HepG2 (cell line): Measurements from ENCODE around the gene DMRTB1. TPM values are rescaled to one million over a fixed set of nuclear protein-coding genes. Genes with fewer than 3 reads are reported as not detected.

ENCODE experiments used
- ATAC-seq: fragments of 200-7000 bp; cut with Tn5 transposase; 3 replicates; pipeline ENCODE4 v1.9.1; 2020; ENCODE audit warnings: mild to moderate bottlenecking, moderate library complexity
- BruUV-seq: library from RNA; stranded (reverse); fragments of 400-500 nt; replicated peaks from 2 replicates; lab custom pipeline; 2021; lab: Mats Ljungman, UMichigan
- CTCF ChIA-PET: fragments of 300-600 bp; formaldehyde crosslinking; extraction: SDS; loops from one replicate; lab custom pipeline; 2021; ENCODE audit warnings: low total read pairs, inconsistent platforms, low intra/inter-chr PET ratio; lab: Yijun Ruan, JAX
- POLR2A ChIA-PET: fragments of 350-600 bp; sonication (Branson Sonifier 250); formaldehyde crosslinking; loops from one replicate; lab custom pipeline; 2020; ENCODE audit warnings: antibody characterized with exemption, inconsistent platforms; lab: Yijun Ruan, JAX
- DNase-seq: peaks from one replicate; pipeline ENCODE4 v3.0.0-alpha.2; 2015; ENCODE audit warnings: low spot score
- FAIRE-seq: peaks from 3 replicates; lab custom pipeline; 2011; peaks lifted over from hg19 to GRCh38; lab: Jason Lieb, UNC
- H2AFZ ChIP-seq: one replicate; pipeline ENCODE4 v1.6.1; 2011; ENCODE audit warnings: low read length, inconsistent platforms
- H3K27ac ChIP-seq: fragments of 300-600 bp; 3 replicates; pipeline ENCODE4 v1.8.0; 2011; ENCODE audit warnings: mixed run types, mild to moderate bottlenecking, mixed read lengths, low read length, inconsistent platforms; ENCODE audit not compliant: insufficient read depth; ENCODE audit errors: extremely low read length
- H3K27me3 ChIP-seq, 2 experiments: fragments of 200-600 bp in 1 of 2; 2 replicates in 1 of 2; 3 replicates in 1 of 2; pipeline versions ENCODE4 v1.6.0 to v1.8.0; 2011; ENCODE audit warnings: low read length in 2 of 2, mild to moderate bottlenecking in 2 of 2, moderate library complexity in 2 of 2, inconsistent platforms in 1 of 2; ENCODE audit not compliant: insufficient read depth in 2 of 2, control insufficient read depth in 1 of 2
- H3K36me3 ChIP-seq, 2 experiments: fragments of 200-600 bp in 1 of 2; replicated peaks in 1 of 2; 2 replicates in 1 of 2; 3 replicates in 1 of 2; pipeline versions ENCODE4 v1.5.1 to v1.8.0; 2011; ENCODE audit warnings: low read length in 2 of 2, inconsistent platforms in 1 of 2; ENCODE audit not compliant: insufficient read depth in 2 of 2, control insufficient read depth in 1 of 2
- H3K4me1 ChIP-seq: 2 replicates; pipeline ENCODE4 v1.5.1; 2012; ENCODE audit warnings: low read length, inconsistent platforms; ENCODE audit not compliant: insufficient read depth
- H3K4me2 ChIP-seq: 2 replicates; pipeline ENCODE4 v1.6.0; 2011; ENCODE audit warnings: low read depth, low read length, inconsistent platforms
- H3K4me3 ChIP-seq, 3 experiments: fragments of 200-600 bp in 1 of 3; sonication (generic), shearing (Covaris generic) in 1 of 3; replicated peaks in 1 of 3; 2 replicates each; pipeline ENCODE4 v1.5.1; 2011 to 2016; ENCODE audit warnings: low read length in 3 of 3, inconsistent platforms in 2 of 3, low read depth in 2 of 3, mild to moderate bottlenecking in 2 of 3, control low read depth in 1 of 3, mixed read lengths in 1 of 3; ENCODE audit not compliant: insufficient read depth in 1 of 3
- H3K79me2 ChIP-seq: one replicate; pipeline ENCODE4 v1.6.1; 2011; ENCODE audit warnings: low read length, inconsistent platforms; ENCODE audit not compliant: insufficient read depth
- H3K9ac ChIP-seq: 2 replicates; pipeline ENCODE4 v1.6.0; 2011; ENCODE audit warnings: mild to moderate bottlenecking, low read depth, low read length, inconsistent platforms; ENCODE audit not compliant: insufficient read depth
- H3K9me3 ChIP-seq: 2 replicates; pipeline ENCODE4 v1.5.1; 2012; ENCODE audit warnings: mild to moderate bottlenecking, low read length
- H4K20me1 ChIP-seq: 2 replicates; pipeline ENCODE4 v1.6.0; 2011; ENCODE audit warnings: inconsistent platforms, mild to moderate bottlenecking, low read length, moderate library complexity; ENCODE audit not compliant: insufficient read depth
- DDIT3 ChIP-seq: sonication (generic); formaldehyde crosslinking; IDR thresholded peaks from 2 replicates; pipeline ENCODE4 v1.4.0; 2020; ENCODE audit warnings: mild to moderate bottlenecking, missing genetic modification reagents
- JDP2 ChIP-seq: sonication (generic); formaldehyde crosslinking; IDR thresholded peaks from 2 replicates; pipeline ENCODE4 v1.8.1; 2022; ENCODE audit warnings: missing genetic modification reagents, borderline replicate concordance
- KDM6A ChIP-seq: IDR thresholded peaks from 2 replicates; pipeline ENCODE4 v1.6.1; 2016; ENCODE audit warnings: low read depth
- MXD4 ChIP-seq: IDR thresholded peaks from 2 replicates; pipeline ENCODE4 v1.6.1; 2016; ENCODE audit warnings: mild to moderate bottlenecking, missing biosample characterization, missing genetic modification reagents
- NBN ChIP-seq: fragments of 450-650 bp; conservative IDR thresholded peaks from 2 replicates; pipeline ENCODE4 v1.6.1; 2017
- ONECUT2 ChIP-seq: sonication (generic); formaldehyde crosslinking; IDR thresholded peaks from 2 replicates; pipeline ENCODE4 v1.4.0; 2020; ENCODE audit warnings: missing genetic modification reagents
- RAD21 ChIP-seq: fragments of 450-650 bp; formaldehyde crosslinking; IDR thresholded peaks from 2 replicates; pipeline ENCODE4 v1.5.0; 2020; ENCODE audit warnings: mild to moderate bottlenecking
- SP5 ChIP-seq: IDR thresholded peaks from 2 replicates; pipeline ENCODE4 v1.6.1; 2016; ENCODE audit warnings: low read depth, borderline replicate concordance
- TBP ChIP-seq: sonication (generic); formaldehyde crosslinking; IDR thresholded peaks from 2 replicates; pipeline ENCODE4 v1.5.0; 2020; ENCODE audit warnings: missing genetic modification reagents
- TFDP1 ChIP-seq: IDR thresholded peaks from 2 replicates; pipeline ENCODE4 v1.6.1; 2016; ENCODE audit warnings: missing compliant biosample characterization, missing genetic modification reagents, borderline replicate concordance
- ZMAT5 ChIP-seq: sonication (generic); formaldehyde crosslinking; IDR thresholded peaks from 2 replicates; pipeline ENCODE4 v1.5.0; 2020; ENCODE audit warnings: mild to moderate bottlenecking, low read depth, missing genetic modification reagents, borderline replicate concordance
- ZSCAN29 ChIP-seq: sonication (generic); formaldehyde crosslinking; conservative IDR thresholded peaks from 2 replicates; pipeline ENCODE4 v1.4.0; 2020; ENCODE audit warnings: mild to moderate bottlenecking, missing genetic modification reagents
- WGBS: methylation state at CpG from one replicate; pipeline ENCODE4 v1.1.6; 2017; ENCODE audit warnings: low lambda C conversion rate; 5-methylcytosine and 5-hydroxymethylcytosine counted together
- in situ Hi-C: cut with HindIII; loops from 2 replicates; pipeline ENCODE4 v1.10.0; 2017; ENCODE audit warnings: low pct_unique_long_range_greater_than_20kb; ENCODE audit not compliant: extremely low pct_ligation_motif_present
- intact Hi-C: fragments of 100-400 bp; cut with micrococcal nuclease; formaldehyde crosslinking; loops from one replicate; pipeline ENCODE4 v1.10.0; 2022; ENCODE audit not compliant: unreplicated experiment
- polyA plus RNA-seq, 8 experiments: library from polyadenylated mRNA; depleted of rRNA in 3 of 8; stranded (reverse) in 7 of 8; unstranded in 1 of 8; fragments of >200 nt; fragmentation: Illumina TruSeq in 4 of 8; extraction: Trizol in 4 of 8; gene quantifications; 2 replicates each; pipeline versions ENCODE4 v1.2.1 to v1.2.3, GENCODE V29; 2011 to 2016; ENCODE audit warnings: low read depth in 4 of 8, missing spikeins in 1 of 8, mixed read lengths in 1 of 8; ENCODE audit not compliant: insufficient read depth in 1 of 8
- total RNA-seq, 5 experiments: library from RNA; depleted of rRNA; stranded (reverse); fragments of >200 nt; fragmentation: Illumina TruSeq; extraction: Trizol; gene quantifications; 2 replicates each; pipeline ENCODE4 v1.2.3, GENCODE V29; 2016; ENCODE audit warnings: low read depth in 1 of 5

The DMRTB1 gene
- total and polyA plus RNA-seq, 2 of the 13 experiments (the other 11 are each of a cell fraction or from before 2014, with no cell fraction given): not detected

GRCh38 chr1:53504901-53505300, 45.7 kb downstream of the DMRTB1 start:
- DNase-seq (no peak), FAIRE-seq (no peak), ATAC-seq (no peak)
- no peak overlapping the region for H3K9ac ChIP-seq
- no peaks in the 10 kb centered on the region for H4K20me1 ChIP-seq
- CTCF ChIA-PET: no interaction called here
- no peaks in the 10 kb centered on the region for H3K4me1 ChIP-seq
- H3K4me3 ChIP-seq: no peak overlapping the region
- H3K27me3 ChIP-seq: peaks cover 12 to 62% of the 10 kb centered on the region in 2 experiments; a peak in 4 of 5 replicates
- no peak for TF ChIP-seq ZMAT5
- TF ChIP-seq ZSCAN29: no peak
- TF ChIP-seq RAD21: no peak
- TF ChIP-seq ONECUT2 (CRISPR knock-in tag): no peak
- TF ChIP-seq DDIT3 (CRISPR knock-in tag): no peak
- TF ChIP-seq TFDP1 (CRISPR knock-in tag): no peak
- TF ChIP-seq KDM6A (CRISPR knock-in tag): no peak
- TF ChIP-seq TBP (CRISPR knock-in tag): no peak
- TF ChIP-seq MXD4 (CRISPR knock-in tag): no peak
- no peak for TF ChIP-seq NBN
- TF ChIP-seq JDP2 (CRISPR knock-in tag): no peak
- TF ChIP-seq SP5 (CRISPR knock-in tag): no peak
- intact Hi-C loops: no loop called here
- POLR2A ChIA-PET: no interaction called here
- WGBS: 71% methylated on average over 2 of the region's 9 CpGs
- no peak overlapping the region for H3K27ac ChIP-seq
- no peaks in the 10 kb centered on the region for H3K9me3 ChIP-seq
- H3K4me2 ChIP-seq: no peak overlapping the region
- in situ Hi-C loops: no loop called here
- H3K79me2 ChIP-seq: no peaks in the 10 kb centered on the region
- no peaks in the 10 kb centered on the region for H3K36me3 ChIP-seq
- H2AFZ ChIP-seq: no peak overlapping the region
- no TSS peak for BruUV-seq
